ENCODE results near the gene ALOX15. TPM values are rescaled to one million over a fixed set of nuclear protein-coding genes. Genes with fewer than 3 reads are reported as not detected.
A peak's percentile ranks its signal among the peaks of the same experiment; 100 is the strongest.
"Not testable (repeated sequence)": the region's sequence is repeated elsewhere in the genome, so short reads cannot be mapped to it uniquely, and the experiment has no call there.

ALOX15 gene
- total and polyA plus RNA-seq, 10 of the 15 experiments (the other 5 are each of a cell fraction or from before 2014, with no cell fraction given) = 0.05 to 1.0 (median 0.24) TPM

- Histone ChIP-seq H2AFZ (ENCODE audit: control insufficient read depth, low read depth, low read length) (no peak overlapping the region), H3K27me3 (replicated peaks in 1 of 2; ENCODE audit: control insufficient read depth in 2 of 2, insufficient read depth in 2 of 2, low read length in 1 of 2) (peaks cover 0 to 3% of the 10 kb centered on the region in 2 experiments; a peak in 2 of 4 replicates), H3K27ac (ENCODE audit: control insufficient read depth, insufficient read depth) (no peak overlapping the region), H3K4me2 (ENCODE audit: control insufficient read depth, insufficient read depth) (no peak overlapping the region), H3K36me3 (ENCODE audit: control insufficient read depth in 2 of 2, insufficient read depth in 2 of 2, low read length in 1 of 2) (no peaks in the 10 kb centered on the region), H3K9me3 (replicated peaks; ENCODE audit: control insufficient read depth, insufficient read depth, low read length) (no peaks in the 10 kb centered on the region), H3K9ac (ENCODE audit: control insufficient read depth, insufficient read depth, low read length) (no peak overlapping the region), H3K4me1 (ENCODE audit: control insufficient read depth, insufficient read depth, low read length) (no peaks in the 10 kb centered on the region), H3K4me3 (no peak overlapping the region), H4K20me1 (ENCODE audit: control insufficient read depth, insufficient read depth) (no peaks in the 10 kb centered on the region), H3K79me2 (ENCODE audit: control insufficient read depth, insufficient read depth, low read length) (no peaks in the 10 kb centered on the region)
- SMC1A ChIA-PET (ENCODE audit: uncharacterized antibody, unreplicated experiment) = no interaction called here
- ATAC-seq (0 out of 3 replicates have a peak, but pooled peaks have one; percentile 25), FAIRE-seq (no peak), DNase-seq (ENCODE audit: low read depth, low spot score) (no peak)
- intact Hi-C loops (cut with micrococcal nuclease; ENCODE audit: unreplicated experiment) = no loop called here
- TF ChIP-seq ATF3 (IDR thresholded peaks at IDR 0.05; ENCODE audit: borderline replicate concordance, extremely low read depth, low read depth, low read length) = no peak
- TF ChIP-seq MEF2B (IDR thresholded peaks at IDR 0.05; ENCODE audit: partially characterized antibody, poor library complexity, severe bottlenecking) = peak; percentile 35
- POLR2A ChIA-PET = no interaction called here
- BruUV-seq (replicated peaks) = no TSS peak
- CTCF ChIA-PET = interaction anchor here (0.7 to 0.8 kb wide), 2 partner anchors 41 to 181 kb away, joined by 3 to 4 read pairs; no protein-coding TSS in a partner anchor
- WGBS (ENCODE audit: insufficient coverage, insufficient replicate concordance, low lambda C conversion rate, missing lambda C conversion rate) = 39% methylated on average over 11 of the region's 12 CpGs
- in situ Hi-C loops (cut with MboI) = no loop called here
- RAD21 ChIA-PET (ENCODE audit: unreplicated experiment) = no interaction called here
Observed at GRCh38 chr17:4605826-4606225, 35.7 kb downstream of the ALOX15 start.

GRCh38 chr17:4604736-4605135, 36.7 kb downstream of the ALOX15 start:
- H3K4me3 ChIP-seq; POLR2A ChIA-PET; H3K36me3 ChIP-seq (ENCODE audit: control insufficient read depth in 2 of 2, insufficient read depth in 2 of 2, low read length in 1 of 2); H4K20me1 ChIP-seq (ENCODE audit: control insufficient read depth, insufficient read depth); H3K79me2 ChIP-seq (ENCODE audit: control insufficient read depth, insufficient read depth, low read length); DNase-seq (ENCODE audit: low read depth, low spot score); BruUV-seq (replicated peaks); H3K4me1 ChIP-seq (ENCODE audit: control insufficient read depth, insufficient read depth, low read length); H2AFZ ChIP-seq (ENCODE audit: control insufficient read depth, low read depth, low read length); in situ Hi-C loops (cut with MboI); FAIRE-seq; H3K27ac ChIP-seq (ENCODE audit: control insufficient read depth, insufficient read depth); ATAC-seq; CTCF ChIA-PET; H3K9ac ChIP-seq (ENCODE audit: control insufficient read depth, insufficient read depth, low read length); H3K9me3 ChIP-seq (replicated peaks; ENCODE audit: control insufficient read depth, insufficient read depth, low read length); H3K27me3 ChIP-seq (replicated peaks in 1 of 2; ENCODE audit: control insufficient read depth in 2 of 2, insufficient read depth in 2 of 2, low read length in 1 of 2); RAD21 ChIA-PET (ENCODE audit: unreplicated experiment); intact Hi-C loops (cut with micrococcal nuclease; ENCODE audit: unreplicated experiment); H3K4me2 ChIP-seq (ENCODE audit: control insufficient read depth, insufficient read depth); SMC1A ChIA-PET (ENCODE audit: uncharacterized antibody, unreplicated experiment): not testable (repeated sequence)
- 73% methylated on average over 11 of the region's 11 CpGs for WGBS (ENCODE audit: insufficient coverage, insufficient replicate concordance, low lambda C conversion rate, missing lambda C conversion rate)
